Right atrium auricular region (tissue), 2 donors: ENCODE measurements around the gene C17orf78. TPM values are rescaled to one million over a fixed set of nuclear protein-coding genes. Genes with fewer than 3 reads are reported as not detected.

Experiments used
- DNase-seq: peaks from one replicate; pipeline ENCODE4 v3.0.0-alpha.2; 2019; ENCODE audit warnings: low spot score
- H3K27ac ChIP-seq, 2 donors: fragments of 200-600 bp; sonication (generic); 1 replicate in 1 of 2; 2 replicates in 1 of 2; pipeline ENCODE4 v1.5.1; 2016 to 2019
- H3K27me3 ChIP-seq, 2 donors: fragments of 200-600 bp; sonication (generic); one replicate each; pipeline versions ENCODE4 v1.5.1 to v1.6.0; 2017 to 2019
- H3K36me3 ChIP-seq: fragments of 200-600 bp; sonication (generic); one replicate; pipeline ENCODE4 v1.5.1; 2016
- H3K4me1 ChIP-seq, 2 donors: fragments of 200-600 bp; sonication (generic); one replicate each; pipeline versions ENCODE4 v1.5.1 to v1.6.0; 2017 to 2019
- H3K4me3 ChIP-seq, 2 donors: fragments of 200-600 bp; sonication (generic); 1 replicate in 1 of 2; 2 replicates in 1 of 2; pipeline ENCODE4 v1.5.1; 2017 to 2019; ENCODE audit warnings: mild to moderate bottlenecking in 1 of 2, moderate library complexity in 1 of 2
- H3K9me3 ChIP-seq, 2 donors: fragments of 200-600 bp; sonication (generic); one replicate each; pipeline ENCODE4 v1.5.1; 2019
- total RNA-seq, 2 donors: library from RNA; depleted of rRNA; stranded (reverse); fragments of >200 nt; gene quantifications; one replicate each; pipeline ENCODE4 v1.1.0, GENCODE V29; 2016
- TF ChIP-seq, protein P1 (sequence below), 2 donors: fragments of 200-600 bp; sonication (generic); IDR thresholded peaks; one replicate each; pipeline ENCODE4 v1.5.1; 2019; ENCODE audit warnings: antibody characterized with exemption in 2 of 2

C17orf78 gene
- total RNA-seq: not detected

DNA sequence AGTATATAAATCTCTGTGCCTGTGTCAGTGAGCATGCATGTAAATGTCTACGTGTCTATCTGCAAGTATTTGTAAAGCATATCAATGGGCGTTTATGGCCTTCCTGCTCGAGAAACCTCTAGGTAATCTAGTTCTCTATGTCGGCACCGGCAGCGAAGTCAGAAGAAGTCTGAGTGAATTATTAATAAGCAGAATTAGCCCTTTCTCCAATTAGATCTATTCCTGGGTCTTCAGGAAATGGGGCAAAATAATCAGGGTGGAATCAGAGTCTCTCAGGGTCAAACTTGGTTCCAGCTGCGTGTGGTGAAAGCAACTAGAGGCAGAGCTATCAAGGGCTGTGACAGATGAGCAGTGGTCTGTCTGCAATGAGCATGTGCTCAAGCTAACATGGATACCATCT, at the start of gene C17orf78:
TSS of gene C17orf78 (plus strand) at position 280 of the 400 bp plus-strand sequence. CDS start at position 388, 108 bp downstream.
- H3K4me1 ChIP-seq: no peaks in the 10 kb centered on the region
- H3K36me3 ChIP-seq: no peaks in the 10 kb centered on the region
- no peaks in the 10 kb centered on the region for H3K27me3 ChIP-seq
- no peak within 1 kb of the TSS for H3K27ac ChIP-seq
- H3K4me3 ChIP-seq: no peak within 1 kb of the TSS
- TF ChIP-seq, protein P1, sequence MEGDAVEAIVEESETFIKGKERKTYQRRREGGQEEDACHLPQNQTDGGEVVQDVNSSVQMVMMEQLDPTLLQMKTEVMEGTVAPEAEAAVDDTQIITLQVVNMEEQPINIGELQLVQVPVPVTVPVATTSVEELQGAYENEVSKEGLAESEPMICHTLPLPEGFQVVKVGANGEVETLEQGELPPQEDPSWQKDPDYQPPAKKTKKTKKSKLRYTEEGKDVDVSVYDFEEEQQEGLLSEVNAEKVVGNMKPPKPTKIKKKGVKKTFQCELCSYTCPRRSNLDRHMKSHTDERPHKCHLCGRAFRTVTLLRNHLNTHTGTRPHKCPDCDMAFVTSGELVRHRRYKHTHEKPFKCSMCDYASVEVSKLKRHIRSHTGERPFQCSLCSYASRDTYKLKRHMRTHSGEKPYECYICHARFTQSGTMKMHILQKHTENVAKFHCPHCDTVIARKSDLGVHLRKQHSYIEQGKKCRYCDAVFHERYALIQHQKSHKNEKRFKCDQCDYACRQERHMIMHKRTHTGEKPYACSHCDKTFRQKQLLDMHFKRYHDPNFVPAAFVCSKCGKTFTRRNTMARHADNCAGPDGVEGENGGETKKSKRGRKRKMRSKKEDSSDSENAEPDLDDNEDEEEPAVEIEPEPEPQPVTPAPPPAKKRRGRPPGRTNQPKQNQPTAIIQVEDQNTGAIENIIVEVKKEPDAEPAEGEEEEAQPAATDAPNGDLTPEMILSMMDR (IDR thresholded peaks at IDR 0.05): no peak
- no peaks in the 10 kb centered on the region for H3K9me3 ChIP-seq
- DNase-seq: no peak

DNA sequence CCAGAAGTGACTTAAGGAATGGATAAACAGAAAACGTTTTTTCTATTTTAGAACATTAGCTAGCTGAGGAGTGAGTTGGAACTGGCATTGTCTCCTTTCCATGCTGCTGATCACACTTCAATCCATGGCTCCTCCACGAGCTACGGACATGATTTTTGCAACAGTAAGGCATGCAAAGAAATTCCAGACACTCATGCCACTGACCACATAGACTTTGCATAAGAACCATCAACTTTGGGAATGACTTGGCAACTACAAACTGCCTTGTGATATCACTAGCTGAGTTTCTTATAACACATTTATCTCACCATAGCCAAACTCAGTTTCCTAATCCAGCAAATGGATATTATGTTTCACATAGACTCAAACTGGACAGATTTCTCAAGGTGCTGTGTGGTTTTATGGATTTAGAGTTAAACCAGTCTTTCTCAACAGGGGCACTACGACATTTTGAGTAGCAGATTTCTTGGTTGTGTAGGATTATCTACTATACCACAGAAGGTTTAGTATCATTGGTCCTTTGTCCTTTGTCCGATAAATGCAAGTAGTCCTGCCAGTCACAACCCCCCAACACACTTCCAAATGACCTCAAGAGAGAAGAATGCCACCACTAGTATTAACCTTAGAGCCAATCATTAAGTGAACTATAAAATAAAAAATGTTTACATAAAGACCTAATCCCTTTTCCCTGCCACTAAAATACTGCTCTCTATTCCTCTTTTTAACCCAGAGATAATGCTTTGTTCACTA, 48.3 kb upstream of the C17orf78 start:
- no peaks in the 10 kb centered on the region for H3K36me3 ChIP-seq
- TF ChIP-seq, protein P1 (IDR thresholded peaks at IDR 0.05): no peak

DNA sequence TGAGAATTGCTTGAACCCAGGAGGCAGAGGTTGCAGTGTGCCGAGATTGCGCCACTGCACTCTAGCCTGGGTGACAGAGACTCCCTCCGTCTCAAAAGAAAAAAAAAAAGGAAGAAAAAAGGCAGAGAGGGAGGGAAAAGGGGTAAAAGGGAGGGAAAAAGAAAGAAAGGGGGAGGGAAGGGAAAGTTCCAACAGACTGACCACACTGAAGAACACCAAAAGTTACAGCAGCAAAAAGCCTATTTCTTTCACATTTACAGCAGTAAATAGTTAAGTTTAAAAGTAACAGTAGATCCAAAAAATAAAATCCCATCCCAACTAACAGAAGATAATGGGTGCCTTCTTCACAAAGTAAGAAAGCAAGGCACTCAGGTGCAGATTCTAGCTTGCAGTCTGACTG, 36.9 kb upstream of the C17orf78 start:
- Histone ChIP-seq H3K36me3 (no peaks in the 10 kb centered on the region), H3K4me1 (no peaks in the 10 kb centered on the region), H3K27me3 (no peaks in the 10 kb centered on the region), H3K4me3 (no peak overlapping the region), H3K9me3 (no peaks in the 10 kb centered on the region), H3K27ac (no peak overlapping the region)
- TF ChIP-seq, protein P1 (IDR thresholded peaks at IDR 0.05): no peak
- DNase-seq: no peak

More for the DNA sequence above, 48.3 kb upstream of the C17orf78 start:
- no peaks in the 10 kb centered on the region for H3K27me3 ChIP-seq
- H3K27ac ChIP-seq: no peak overlapping the region
- no peak overlapping the region for H3K4me3 ChIP-seq
- DNase-seq: no peak
- H3K4me1 ChIP-seq: no peaks in the 10 kb centered on the region
- H3K9me3 ChIP-seq: no peaks in the 10 kb centered on the region

DNA sequence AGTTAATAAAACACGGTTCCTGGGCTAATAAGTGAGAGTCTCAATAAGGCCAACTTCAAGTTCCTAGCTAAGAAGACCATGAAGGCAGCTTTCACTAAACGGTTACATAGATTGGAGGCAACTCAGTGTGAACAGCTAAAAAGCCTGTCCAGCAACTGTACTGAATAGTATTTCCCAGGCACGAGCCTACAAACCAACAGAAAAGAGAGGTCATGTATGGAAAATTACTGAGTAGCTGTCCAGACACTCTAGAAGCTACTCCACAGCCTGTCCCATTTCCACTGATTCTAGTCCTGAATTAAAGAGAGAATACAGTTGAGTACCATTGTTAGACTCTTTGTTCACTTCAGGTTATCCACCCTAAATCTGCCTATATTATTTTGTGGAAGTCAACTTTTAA, 36.5 kb upstream of the C17orf78 start:
- Histone ChIP-seq H3K9me3 (no peaks in the 10 kb centered on the region), H3K4me3 (no peak overlapping the region), H3K4me1 (no peaks in the 10 kb centered on the region), H3K27me3 (no peaks in the 10 kb centered on the region), H3K36me3 (no peaks in the 10 kb centered on the region), H3K27ac (no peak overlapping the region)
- no peak for DNase-seq
- TF ChIP-seq, protein P1 (IDR thresholded peaks at IDR 0.05): no peak

DNA sequence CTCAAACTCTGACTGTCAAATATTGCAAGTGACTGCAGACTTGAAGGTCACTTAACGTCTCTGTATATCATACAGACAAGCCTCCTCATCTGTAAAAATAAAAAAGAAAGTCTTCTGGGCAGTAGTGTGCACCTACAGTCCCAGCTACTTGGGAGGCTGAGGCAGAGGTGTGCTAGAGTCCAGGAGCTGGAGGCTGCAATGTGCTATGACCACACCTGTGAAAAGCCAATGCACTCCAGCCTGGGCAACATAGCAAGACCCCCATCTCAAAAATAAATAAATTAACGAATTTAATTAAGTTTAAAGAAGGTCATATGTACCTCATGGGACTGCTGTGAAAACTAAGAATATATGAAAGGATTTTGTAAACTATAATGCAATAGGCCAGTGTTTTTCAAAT, 35.0 kb upstream of the C17orf78 start:
- DNase-seq: no peak
- no peaks in the 10 kb centered on the region for H3K9me3 ChIP-seq
- H3K27ac ChIP-seq: no peak overlapping the region
- H3K36me3 ChIP-seq: no peaks in the 10 kb centered on the region
- TF ChIP-seq, protein P1 (IDR thresholded peaks at IDR 0.05): no peak
- no peaks in the 10 kb centered on the region for H3K4me1 ChIP-seq
- no peaks in the 10 kb centered on the region for H3K27me3 ChIP-seq
- no peak overlapping the region for H3K4me3 ChIP-seq

DNA sequence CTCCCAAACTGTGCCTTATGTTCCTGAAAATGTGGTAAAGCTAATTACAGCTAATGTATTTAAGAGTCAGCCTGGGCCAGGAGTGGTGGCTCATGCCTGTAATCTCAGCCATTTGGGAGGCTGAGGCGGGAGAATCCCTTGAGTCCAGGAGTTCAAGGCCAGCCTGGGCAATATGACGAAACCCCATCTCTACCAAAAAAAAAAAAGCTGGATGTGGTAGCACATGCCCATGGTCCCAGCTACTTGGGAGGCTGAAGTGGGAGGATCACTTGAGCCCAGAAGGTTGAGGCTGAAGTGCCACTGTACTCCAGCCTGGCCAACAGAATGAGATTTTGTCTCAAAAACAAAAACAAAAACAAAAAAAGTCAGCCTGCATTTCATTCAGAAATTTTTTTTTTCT, 33.2 kb upstream of the C17orf78 start:
- no peaks in the 10 kb centered on the region for H3K4me1 ChIP-seq
- no peaks in the 10 kb centered on the region for H3K9me3 ChIP-seq
- H3K27me3 ChIP-seq: no peaks in the 10 kb centered on the region
- no peak overlapping the region for H3K4me3 ChIP-seq
- TF ChIP-seq, protein P1 (IDR thresholded peaks at IDR 0.05): no peak
- no peaks in the 10 kb centered on the region for H3K36me3 ChIP-seq
- DNase-seq: peak; percentile 9
- no peak overlapping the region for H3K27ac ChIP-seq
